Cardiac fibroblast (primary cell): Measurements from ENCODE around the gene SORCS3.

ENCODE experiments used
- DNase-seq, 2 donors: peaks; one replicate each; pipeline versions ENCODE4 v3.0.0 to v3.0.0-alpha.2; 2010; ENCODE audit warnings: low read depth in 2 of 2
- H3K4me3 ChIP-seq, 2 donors: replicated peaks in 1 of 2; 1 replicate in 1 of 2; 2 replicates in 1 of 2; pipeline ENCODE4 v1.5.1; 2011; ENCODE audit warnings: low read depth in 2 of 2, low read length in 2 of 2, mild to moderate bottlenecking in 2 of 2, moderate library complexity in 1 of 2
- TF ChIP-seq, protein P1 (sequence below): IDR thresholded peaks from one replicate; pipeline ENCODE4 v1.5.1; 2011; ENCODE audit warnings: low read depth, mild to moderate bottlenecking, low read length, inconsistent platforms

SORCS3 gene

DNA sequence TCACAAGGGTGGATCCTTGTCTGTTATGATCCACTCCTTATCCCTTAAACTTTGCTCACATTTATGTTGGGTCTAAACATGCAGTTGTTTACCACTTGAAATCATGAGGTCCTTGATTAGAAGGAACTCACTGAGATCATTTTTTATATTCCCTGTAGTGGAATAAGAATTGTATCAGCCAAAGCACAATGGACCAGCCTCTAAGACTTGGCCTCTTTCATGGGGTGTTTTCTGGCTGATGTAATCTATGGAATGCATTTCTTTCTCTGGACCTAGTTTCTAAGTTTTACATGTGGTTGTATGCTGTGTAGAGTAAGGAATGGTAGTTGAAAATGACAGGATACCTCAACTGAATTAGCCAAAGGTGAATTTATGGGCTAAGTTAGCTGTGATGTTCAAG, 376.6 kb downstream of the SORCS3 start:
- H3K4me3 ChIP-seq: no peak overlapping the region
- DNase-seq: no peak
- TF ChIP-seq, protein P1, sequence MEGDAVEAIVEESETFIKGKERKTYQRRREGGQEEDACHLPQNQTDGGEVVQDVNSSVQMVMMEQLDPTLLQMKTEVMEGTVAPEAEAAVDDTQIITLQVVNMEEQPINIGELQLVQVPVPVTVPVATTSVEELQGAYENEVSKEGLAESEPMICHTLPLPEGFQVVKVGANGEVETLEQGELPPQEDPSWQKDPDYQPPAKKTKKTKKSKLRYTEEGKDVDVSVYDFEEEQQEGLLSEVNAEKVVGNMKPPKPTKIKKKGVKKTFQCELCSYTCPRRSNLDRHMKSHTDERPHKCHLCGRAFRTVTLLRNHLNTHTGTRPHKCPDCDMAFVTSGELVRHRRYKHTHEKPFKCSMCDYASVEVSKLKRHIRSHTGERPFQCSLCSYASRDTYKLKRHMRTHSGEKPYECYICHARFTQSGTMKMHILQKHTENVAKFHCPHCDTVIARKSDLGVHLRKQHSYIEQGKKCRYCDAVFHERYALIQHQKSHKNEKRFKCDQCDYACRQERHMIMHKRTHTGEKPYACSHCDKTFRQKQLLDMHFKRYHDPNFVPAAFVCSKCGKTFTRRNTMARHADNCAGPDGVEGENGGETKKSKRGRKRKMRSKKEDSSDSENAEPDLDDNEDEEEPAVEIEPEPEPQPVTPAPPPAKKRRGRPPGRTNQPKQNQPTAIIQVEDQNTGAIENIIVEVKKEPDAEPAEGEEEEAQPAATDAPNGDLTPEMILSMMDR: no peak

DNA sequence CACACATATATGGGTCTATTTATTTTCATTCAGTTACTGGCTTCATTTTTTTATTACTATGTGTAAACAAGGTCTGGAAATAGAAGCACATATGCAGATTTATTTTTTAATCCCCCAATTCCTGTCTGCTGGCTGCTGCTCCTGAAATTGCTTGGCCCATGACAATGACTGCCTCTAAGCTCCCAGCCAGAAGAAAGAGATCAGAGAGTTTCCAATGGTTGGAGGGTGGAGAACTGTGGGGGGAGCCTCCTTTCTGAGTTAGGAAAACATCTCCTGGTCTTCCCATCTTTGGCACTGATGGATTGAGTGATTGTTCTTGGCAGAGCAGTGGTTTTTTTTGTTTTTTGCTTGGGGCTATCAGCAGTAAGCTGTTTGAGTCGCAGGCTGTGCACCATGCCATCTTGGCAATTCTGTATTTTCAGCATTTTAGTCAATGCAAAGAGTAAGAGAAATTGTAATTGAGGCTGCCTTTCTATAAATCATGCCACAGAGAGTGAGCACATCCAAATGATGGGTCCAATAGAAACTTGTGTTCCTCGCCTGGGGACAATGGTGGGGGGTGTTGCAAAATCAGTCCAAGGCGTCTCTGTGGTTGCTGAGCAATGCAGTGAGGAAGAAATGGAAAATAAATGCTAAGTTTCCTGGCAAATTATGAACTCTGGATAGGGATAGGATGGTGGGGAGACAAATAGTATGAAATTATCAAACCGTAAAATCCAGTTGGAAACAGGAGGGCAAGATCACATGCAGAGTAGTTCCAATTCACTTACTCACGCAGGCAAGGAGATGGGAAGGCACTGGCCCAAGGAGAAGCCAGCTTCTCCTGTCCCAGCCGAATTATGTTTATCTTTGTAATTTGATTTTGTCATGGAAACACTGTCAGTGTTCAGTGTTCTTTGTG, 382.4 kb downstream of the SORCS3 start:
- TF ChIP-seq, protein P1: no peak
- DNase-seq: no peak
- no peak overlapping the region for H3K4me3 ChIP-seq

DNA sequence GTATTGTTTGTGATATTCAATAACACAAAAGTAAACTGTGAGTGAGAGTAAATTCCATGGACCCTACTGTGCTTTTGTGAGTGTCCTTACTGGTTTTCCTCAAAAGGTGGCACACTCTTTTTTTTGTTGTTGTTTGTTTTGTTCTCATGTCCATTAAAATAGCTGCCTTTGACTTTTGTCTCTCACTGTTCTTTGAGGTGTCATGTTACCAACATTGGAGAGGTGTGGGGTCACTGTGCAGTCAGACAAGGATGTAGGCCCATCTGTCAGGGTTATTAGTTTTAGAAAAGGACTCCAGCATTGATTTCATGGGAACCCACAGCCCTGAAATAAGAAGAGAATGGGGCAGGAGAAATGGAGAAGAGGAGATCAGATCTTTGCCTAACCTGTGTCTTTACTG, 383.1 kb downstream of the SORCS3 start:
- H3K4me3 ChIP-seq: no peak overlapping the region
- DNase-seq: no peak
- TF ChIP-seq, protein P1: no peak

DNA sequence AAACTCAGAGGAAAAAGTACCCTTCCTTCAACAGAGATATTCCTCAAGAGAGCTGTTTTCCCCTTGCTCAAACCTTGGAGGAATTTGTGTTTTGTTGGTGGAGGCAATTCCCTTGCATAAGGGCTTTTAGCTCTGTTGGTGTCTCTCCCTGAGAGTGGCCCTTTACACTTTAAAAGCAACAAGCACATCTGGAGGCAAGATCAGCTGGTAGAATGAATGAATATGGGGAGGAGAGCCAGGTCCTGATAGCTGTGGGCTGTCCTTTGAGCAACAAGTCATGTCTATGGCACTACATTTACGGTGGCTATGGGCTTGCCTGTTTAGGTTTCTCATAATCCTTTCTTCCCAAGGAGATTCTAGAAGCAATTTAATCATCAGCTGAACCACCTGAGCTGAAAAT, 384.0 kb downstream of the SORCS3 start:
- no peak for DNase-seq
- H3K4me3 ChIP-seq: no peak overlapping the region
- TF ChIP-seq, protein P1: no peak

DNA sequence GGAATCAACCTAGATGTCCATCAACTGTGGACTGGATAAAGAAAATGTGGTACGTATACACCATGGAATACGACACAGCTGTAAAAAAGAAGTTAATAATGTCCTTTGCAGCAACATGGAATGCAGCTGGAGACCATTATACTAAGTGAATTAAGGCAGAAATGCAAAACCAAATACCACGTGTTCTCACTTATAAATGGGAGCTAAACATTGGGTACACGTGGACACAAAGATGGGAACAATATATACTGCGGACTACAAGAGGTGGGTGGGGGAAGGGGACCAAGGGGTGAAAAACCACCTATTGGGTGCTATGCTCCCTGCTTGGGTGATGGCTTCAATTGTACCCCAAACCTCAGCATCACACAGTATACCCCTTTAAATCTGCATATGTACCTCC, 385.5 kb downstream of the SORCS3 start:
- TF ChIP-seq, protein P1: no peak
- no peak overlapping the region for H3K4me3 ChIP-seq
- DNase-seq: no peak

DNA sequence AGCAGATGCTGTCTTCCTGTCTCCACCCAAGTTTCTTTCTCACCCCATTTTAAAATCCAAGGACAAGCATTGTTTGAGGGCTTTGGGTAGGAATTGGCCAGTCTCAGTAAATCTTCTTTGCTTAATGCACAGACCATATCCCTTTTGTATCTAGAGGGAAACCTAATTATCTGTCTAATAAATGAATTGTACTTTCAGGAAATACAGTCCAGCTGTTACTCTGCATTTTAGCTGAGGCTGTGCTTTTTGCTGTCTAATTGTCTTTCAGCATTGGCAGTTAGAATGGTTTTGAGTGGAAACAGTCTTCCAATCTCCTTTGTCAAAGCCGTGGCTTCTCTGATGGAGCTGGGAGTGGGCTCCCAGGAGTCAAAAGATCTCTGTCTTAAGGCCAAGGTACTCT, 388.2 kb downstream of the SORCS3 start:
- H3K4me3 ChIP-seq: no peak overlapping the region
- TF ChIP-seq, protein P1: no peak
- DNase-seq: no peak
